NCI-H2196 treated with DMSO at 0.1 percent for 48 hours (cell line): ENCODE measurements around the gene FCER2.

Source experiments
- DNase-seq: peaks from one replicate; lab custom pipeline; 2025; ENCODE audit not compliant: unreplicated experiment; lab: John Stamatoyannopoulos, UW

Gene FCER2

GRCh38 chr19:7704280-7705060, 2.5 kb upstream of the FCER2 start:
- DNase-seq = no peak

- DNase-seq = no peak
Observed at GRCh38 chr19:7703332-7703731, 1.4 kb upstream of the FCER2 start.

DNA sequence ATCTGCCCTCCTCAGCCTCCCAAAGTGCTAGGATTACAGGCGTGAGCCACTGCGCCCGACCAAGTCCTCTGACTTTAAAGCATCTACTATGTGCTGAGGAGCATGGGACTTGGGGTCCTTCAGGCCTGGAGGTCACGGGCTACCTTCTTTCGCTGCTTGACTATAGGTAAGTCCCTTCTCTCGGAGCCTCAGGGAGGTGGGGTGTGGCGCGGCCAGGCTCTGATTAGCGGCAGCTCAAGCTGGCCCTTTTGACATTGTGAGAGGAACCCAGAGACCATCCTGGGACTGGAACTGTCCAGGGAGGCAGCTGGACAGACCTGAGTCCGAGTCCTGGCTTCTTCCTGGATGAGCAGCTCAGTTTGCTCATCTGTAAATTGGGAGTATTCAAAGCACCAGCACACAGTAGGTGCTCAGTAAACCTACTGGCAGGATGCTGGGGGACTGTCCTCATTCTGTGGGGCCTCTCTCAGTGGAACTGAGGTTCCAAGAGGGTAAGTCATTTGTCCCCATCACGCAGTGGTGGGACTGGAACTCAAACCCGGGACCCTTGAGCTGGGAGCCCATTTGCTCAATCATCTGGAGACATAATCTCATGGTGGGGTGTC, 780 bp downstream of the FCER2 start:
- no peak for DNase-seq

GRCh38 chr19:7699417-7700401, 2.2 kb downstream of the FCER2 start:
- DNase-seq = no peak

DNA sequence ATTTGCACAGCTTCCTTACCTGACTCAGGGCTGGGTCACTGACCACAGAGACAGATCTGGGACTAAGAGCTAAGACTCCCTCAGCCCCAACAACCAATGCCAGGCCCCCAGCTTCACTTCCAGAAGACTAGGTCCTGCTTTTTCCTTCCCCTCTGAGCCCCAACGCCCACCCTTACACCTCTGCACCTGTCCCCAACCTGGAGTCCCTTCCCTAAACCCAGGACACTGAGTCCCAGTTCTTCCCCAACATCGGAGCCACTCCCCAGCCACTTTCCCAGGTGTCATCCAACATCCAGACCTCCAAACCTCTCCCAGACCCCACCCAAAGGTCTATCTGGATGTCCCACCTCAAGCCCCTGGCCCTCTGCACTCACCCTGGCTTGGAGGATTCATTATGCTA, 2.9 kb downstream of the FCER2 start:
- no peak for DNase-seq

GRCh38 chr19:7698583-7698982, 3.3 kb downstream of the FCER2 start:
- no peak for DNase-seq

- no peak for DNase-seq
Observed at GRCh38 chr19:7697721-7698287, 4.1 kb downstream of the FCER2 start.

GRCh38 chr19:7694499-7694898, 7.4 kb downstream of the FCER2 start:
- no peak for DNase-seq

- DNase-seq = no peak
Observed at GRCh38 chr19:7692417-7693088, 9.4 kb downstream of the FCER2 start.

DNA sequence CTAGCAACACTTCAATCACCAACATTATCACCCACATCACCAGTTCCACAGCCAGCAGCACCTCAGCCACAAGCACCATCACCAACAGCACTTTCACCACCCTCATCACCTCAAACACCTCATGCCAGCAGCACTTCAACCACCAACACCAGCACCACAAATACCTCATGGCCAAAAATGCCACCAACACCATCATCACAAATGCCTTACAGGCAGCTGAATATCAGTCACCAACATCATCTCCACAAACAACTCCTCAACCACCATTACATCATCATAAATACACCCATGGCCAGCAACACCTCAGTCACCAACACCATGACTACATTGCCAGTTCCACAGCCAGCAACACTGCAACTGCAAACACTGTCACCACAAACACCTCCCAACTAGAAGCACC, 10.4 kb downstream of the FCER2 start:
- DNase-seq = no peak

GRCh38 chr19:7690779-7691258, 11.1 kb downstream of the FCER2 start:
- DNase-seq = no peak

DNA sequence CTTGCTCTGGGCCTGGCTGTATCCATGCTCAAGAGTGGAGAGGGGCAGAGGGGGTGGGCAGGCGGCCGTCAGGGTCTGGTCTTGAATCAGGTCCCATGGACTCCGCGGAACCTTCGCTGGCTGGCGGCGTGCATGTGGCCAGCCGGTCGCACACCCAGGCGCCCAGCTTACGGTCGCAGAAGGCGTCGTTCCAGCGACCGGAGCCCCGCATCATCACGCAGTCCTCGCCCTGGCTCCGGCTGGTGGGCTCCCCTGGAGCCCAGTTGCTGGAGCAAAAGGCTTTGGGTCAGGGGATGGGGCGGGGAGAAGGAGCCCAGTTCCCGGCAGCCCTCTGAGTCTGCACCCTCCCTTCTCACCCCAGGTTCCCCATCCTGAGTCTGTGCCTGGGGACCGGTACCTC, 12.8 kb downstream of the FCER2 start:
- DNase-seq = no peak

- DNase-seq = no peak
Observed at GRCh38 chr19:7687177-7687576, 14.8 kb downstream of the FCER2 start.

- no peak for DNase-seq
Observed at GRCh38 chr19:7685546-7686445, 16.1 kb downstream of the FCER2 start.

DNA sequence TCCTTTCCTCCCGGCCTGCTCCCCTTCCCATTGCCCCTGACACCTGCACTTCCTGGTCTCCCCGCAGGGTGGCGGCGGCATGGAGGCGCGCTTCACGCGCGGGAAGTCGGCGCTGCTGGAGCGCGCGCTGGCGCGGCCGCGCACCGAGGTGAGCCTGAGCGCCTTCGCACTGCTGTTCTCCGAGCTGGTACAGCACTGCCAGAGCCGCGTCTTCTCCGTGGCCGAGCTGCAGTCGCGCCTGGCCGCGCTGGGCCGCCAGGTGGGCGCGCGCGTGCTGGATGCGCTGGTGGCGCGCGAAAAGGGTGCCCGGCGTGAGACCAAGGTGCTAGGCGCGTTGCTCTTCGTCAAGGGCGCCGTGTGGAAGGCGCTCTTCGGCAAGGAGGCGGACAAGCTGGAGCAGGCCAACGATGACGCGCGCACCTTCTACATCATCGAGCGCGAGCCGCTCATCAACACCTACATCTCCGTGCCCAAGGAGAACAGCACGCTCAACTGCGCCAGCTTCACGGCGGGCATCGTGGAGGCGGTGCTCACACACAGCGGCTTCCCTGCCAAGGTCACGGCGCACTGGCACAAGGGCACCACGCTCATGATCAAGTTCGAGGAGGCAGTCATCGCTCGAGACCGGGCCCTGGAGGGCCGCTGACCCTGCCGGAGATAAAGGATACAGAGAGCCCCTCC, 19.6 kb downstream of the FCER2 start:
- DNase-seq = no peak

- peak; percentile 17 for DNase-seq
Observed at GRCh38 chr19:7681340-7682174, 20.4 kb downstream of the FCER2 start.

DNA sequence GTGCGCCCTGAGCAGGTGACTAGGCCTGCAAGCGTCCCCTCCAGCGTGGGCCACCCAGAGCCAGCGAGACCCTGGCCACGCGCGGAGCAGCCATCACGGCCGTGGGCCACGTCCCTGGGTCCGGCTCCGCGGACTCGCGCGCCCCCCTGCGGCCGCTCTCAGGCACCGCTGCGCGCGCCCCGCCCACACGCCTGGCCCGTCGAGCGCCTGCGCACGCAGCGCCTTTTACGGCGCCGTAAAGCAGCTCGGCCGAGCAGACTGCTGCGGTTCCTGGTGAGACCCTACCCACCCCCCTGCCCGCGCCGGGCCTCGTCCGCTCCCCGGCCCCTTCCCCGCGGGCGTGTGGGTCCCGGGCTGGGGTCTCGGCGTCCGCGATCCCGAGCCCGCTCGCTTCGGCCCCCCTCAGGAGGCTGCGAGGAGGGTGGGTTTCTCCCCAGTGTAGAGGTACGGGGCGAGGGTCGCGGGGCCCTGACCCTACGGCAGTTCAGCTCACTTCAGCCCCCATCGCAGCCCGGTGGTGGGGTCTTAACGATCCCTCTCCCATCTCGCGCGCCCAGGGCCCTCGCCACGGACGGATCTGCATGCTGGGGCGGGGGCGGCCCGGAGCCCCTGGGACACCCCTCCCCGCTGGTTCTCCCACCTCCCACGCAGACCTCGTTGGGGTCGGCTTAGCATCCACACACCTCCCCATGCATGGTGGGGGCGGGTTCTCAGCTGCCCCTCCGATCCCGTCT, 21.2 kb downstream of the FCER2 start, which contains the start of gene TRAPPC5:
TSS of gene TRAPPC5 (plus strand) at position 228 of the 734 bp plus-strand sequence. CDS start 1,421 bp downstream, outside the sequence.
- peak; percentile 44 for DNase-seq
